ENCODE measurements around the gene FGFR2.

FGFR2 gene

GRCh38 chr10:121433965-121434364 lies 164.3 kb downstream of the FGFR2 start:
- Histone ChIP-seq H3K4me1 (ENCODE audit: control insufficient read depth, insufficient read depth, low read length, poor library complexity, severe bottlenecking) (no peaks in the 10 kb centered on the region), H3K36me3 (ENCODE audit: control insufficient read depth, insufficient read depth, low read length) (no peaks in the 10 kb centered on the region), H3K27ac (ENCODE audit: insufficient read depth, low read length, poor library complexity, severe bottlenecking) (no peak overlapping the region), H3K4me3 (ENCODE audit: insufficient read depth, low read depth, low read length, poor library complexity, severe bottlenecking) (no peak overlapping the region), H3K27me3 (replicated peaks; ENCODE audit: control insufficient read depth, insufficient read depth, low read length, poor library complexity, severe bottlenecking) (no peaks in the 10 kb centered on the region), H3K9me3 (ENCODE audit: control insufficient read depth, low read length) (no peaks in the 10 kb centered on the region)
- DNase-seq, result no peak

GRCh38 chr10:121428867-121429266 lies 169.4 kb downstream of the FGFR2 start:
- Histone ChIP-seq H3K27ac (ENCODE audit: insufficient read depth, low read length, poor library complexity, severe bottlenecking) (no peak overlapping the region), H3K36me3 (ENCODE audit: control insufficient read depth, insufficient read depth, low read length) (no peaks in the 10 kb centered on the region), H3K9me3 (ENCODE audit: control insufficient read depth, low read length) (no peaks in the 10 kb centered on the region), H3K4me1 (ENCODE audit: control insufficient read depth, insufficient read depth, low read length, poor library complexity, severe bottlenecking) (no peaks in the 10 kb centered on the region), H3K4me3 (ENCODE audit: insufficient read depth, low read depth, low read length, poor library complexity, severe bottlenecking) (no peak overlapping the region), H3K27me3 (replicated peaks; ENCODE audit: control insufficient read depth, insufficient read depth, low read length, poor library complexity, severe bottlenecking) (no peaks in the 10 kb centered on the region)
- DNase-seq, result no peak

Data from effector memory CD4-positive, alpha-beta T cell (primary cell).